Colonic mucosa (tissue), 4 donors: ENCODE results near the gene PDE1A. TPM values are rescaled to one million over a fixed set of nuclear protein-coding genes. Genes with fewer than 3 reads are reported as not detected.

Experiments used
- DNase-seq: peaks from one replicate; pipeline ENCODE4 v3.0.0-alpha.2; 2020
- H3K27ac ChIP-seq: fragments of 200-600 bp; one replicate; pipeline ENCODE4 v1.8.0; 2021
- H3K27me3 ChIP-seq: fragments of 200-600 bp; one replicate; pipeline ENCODE4 v1.8.0; 2021
- H3K36me3 ChIP-seq: fragments of 200-600 bp; one replicate; pipeline ENCODE4 v1.8.0; 2021
- H3K4me1 ChIP-seq: fragments of 200-600 bp; one replicate; pipeline ENCODE4 v1.8.0; 2021; ENCODE audit warnings: mild to moderate bottlenecking
- H3K4me3 ChIP-seq: fragments of 200-600 bp; one replicate; pipeline ENCODE4 v1.8.0; 2021
- H3K9ac ChIP-seq, 2 donors: one replicate each; pipeline ENCODE4 v1.7.0; 2013; ENCODE audit warnings: control low read depth in 2 of 2, low read depth in 2 of 2, low read length in 2 of 2
- H3K9me3 ChIP-seq: fragments of 200-600 bp; one replicate; pipeline ENCODE4 v1.8.0; 2021
- CTCF ChIP-seq: fragments of 200-600 bp; IDR thresholded peaks from one replicate; pipeline ENCODE4 v1.8.0; 2022; ENCODE audit warnings: antibody characterized with exemption, mild to moderate bottlenecking
- intact Hi-C: fragments of 100-400 bp; cut with DNase I; formaldehyde crosslinking; loops from one replicate; pipeline ENCODE4 v1.14.1; 2022
- total RNA-seq, 2 donors: library from RNA; stranded (reverse); fragmentation: NEBNext Ultra II Directional in 1 of 2; extraction: Animal tissue kit (Norgen Biotek cat#: 25700) in 1 of 2; gene quantifications; one replicate each; pipeline ENCODE4 v1.2.1, GENCODE V29; 2021
- donor health status: healthy.
- donor health status: DM: no; HTN: no; CAD: no.
- donor health status: DM: no; HTN: no; CAD: no.

The PDE1A gene
- total RNA-seq, 2 donors from 2014 or later: 1.7 to 3.9 TPM

DNA sequence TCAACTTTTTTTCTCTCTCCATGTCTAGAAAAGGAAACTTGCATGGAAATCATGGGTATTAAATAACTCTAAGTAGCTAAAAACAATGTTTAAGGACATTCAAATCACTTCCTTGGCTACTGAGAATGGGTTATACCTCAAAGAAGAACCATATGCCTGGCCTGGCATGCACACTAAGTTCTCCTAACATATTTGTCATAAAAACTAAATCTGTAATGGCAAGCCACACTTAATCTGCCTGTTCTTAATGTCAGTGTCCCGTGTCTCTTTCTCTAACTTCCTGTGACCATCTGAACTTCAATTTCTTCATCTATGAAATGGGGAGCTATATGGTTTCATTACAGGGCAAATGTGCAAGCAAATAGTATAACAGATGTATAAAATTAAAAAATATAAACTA, 11.1 kb downstream of the PDE1A start:
- Histone ChIP-seq H3K27ac (no peak overlapping the region), H3K9ac (no peak overlapping the region), H3K36me3 (no peaks in the 10 kb centered on the region), H3K4me3 (no peak overlapping the region), H3K9me3 (no peaks in the 10 kb centered on the region), H3K27me3 (no peaks in the 10 kb centered on the region), H3K4me1 (no peaks in the 10 kb centered on the region)
- no peak for DNase-seq
- intact Hi-C loops: no loop called here
- no peak for TF ChIP-seq CTCF

- no peak for TF ChIP-seq CTCF
- no peak for DNase-seq
- no peak overlapping the region for H3K4me3 ChIP-seq
- H3K4me1 ChIP-seq: no peaks in the 10 kb centered on the region
- no peak overlapping the region for H3K9ac ChIP-seq
- no peaks in the 10 kb centered on the region for H3K27me3 ChIP-seq
- no peaks in the 10 kb centered on the region for H3K36me3 ChIP-seq
- H3K9me3 ChIP-seq: no peaks in the 10 kb centered on the region
- no peak overlapping the region for H3K27ac ChIP-seq
- intact Hi-C loops: no loop called here
Measured at GRCh38 chr2:182412858-182413257, 14.0 kb downstream of the PDE1A start.

DNA sequence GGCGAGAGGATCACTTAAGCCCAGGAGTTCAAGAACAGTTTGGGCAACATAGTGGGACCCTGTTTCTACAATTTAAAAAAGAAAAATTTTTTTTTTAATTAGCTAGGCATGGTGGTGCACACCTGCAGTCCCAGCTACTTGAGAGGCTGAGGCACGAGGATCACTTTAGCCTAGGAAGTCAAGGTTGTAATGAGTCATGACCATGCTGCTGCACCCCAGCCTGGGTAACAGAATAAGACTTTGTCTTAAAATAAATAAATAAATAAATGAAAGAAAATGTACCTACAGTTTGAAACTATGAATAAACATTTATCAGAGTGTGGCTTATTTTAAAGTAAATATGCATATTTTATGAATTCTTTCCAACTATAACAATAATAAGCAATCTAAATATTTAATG, 16.7 kb downstream of the PDE1A start:
- no peaks in the 10 kb centered on the region for H3K4me1 ChIP-seq
- H3K27ac ChIP-seq: no peak overlapping the region
- TF ChIP-seq CTCF: no peak
- no peaks in the 10 kb centered on the region for H3K36me3 ChIP-seq
- no peak for DNase-seq
- no peaks in the 10 kb centered on the region for H3K27me3 ChIP-seq
- intact Hi-C loops: no loop called here
- no peak overlapping the region for H3K4me3 ChIP-seq
- no peak overlapping the region for H3K9ac ChIP-seq
- no peaks in the 10 kb centered on the region for H3K9me3 ChIP-seq

DNA sequence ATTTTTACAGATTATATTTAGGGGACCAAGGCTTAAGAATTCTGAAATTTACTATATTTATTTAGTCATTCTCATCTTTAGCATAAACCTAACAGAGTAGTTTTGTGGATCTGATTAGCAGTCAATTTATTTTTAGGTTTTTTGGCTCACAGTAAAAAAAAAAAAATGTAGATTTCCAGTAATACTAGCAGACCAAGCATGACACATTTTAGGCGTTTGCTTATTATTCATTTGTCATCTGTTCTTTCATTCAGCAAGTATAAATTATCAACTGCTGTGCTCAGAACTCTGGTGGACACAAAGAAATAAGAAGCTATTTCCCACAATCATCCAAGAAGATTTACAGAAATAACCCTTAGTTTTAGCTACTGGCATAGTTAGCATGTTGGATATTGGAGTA, 20.6 kb downstream of the PDE1A start:
- Histone ChIP-seq H3K27me3 (no peaks in the 10 kb centered on the region), H3K4me3 (no peak overlapping the region), H3K9me3 (no peaks in the 10 kb centered on the region), H3K27ac (no peak overlapping the region), H3K9ac (no peak overlapping the region), H3K4me1 (no peaks in the 10 kb centered on the region), H3K36me3 (no peaks in the 10 kb centered on the region)
- DNase-seq: no peak
- no peak for TF ChIP-seq CTCF
- intact Hi-C loops: no loop called here

DNA sequence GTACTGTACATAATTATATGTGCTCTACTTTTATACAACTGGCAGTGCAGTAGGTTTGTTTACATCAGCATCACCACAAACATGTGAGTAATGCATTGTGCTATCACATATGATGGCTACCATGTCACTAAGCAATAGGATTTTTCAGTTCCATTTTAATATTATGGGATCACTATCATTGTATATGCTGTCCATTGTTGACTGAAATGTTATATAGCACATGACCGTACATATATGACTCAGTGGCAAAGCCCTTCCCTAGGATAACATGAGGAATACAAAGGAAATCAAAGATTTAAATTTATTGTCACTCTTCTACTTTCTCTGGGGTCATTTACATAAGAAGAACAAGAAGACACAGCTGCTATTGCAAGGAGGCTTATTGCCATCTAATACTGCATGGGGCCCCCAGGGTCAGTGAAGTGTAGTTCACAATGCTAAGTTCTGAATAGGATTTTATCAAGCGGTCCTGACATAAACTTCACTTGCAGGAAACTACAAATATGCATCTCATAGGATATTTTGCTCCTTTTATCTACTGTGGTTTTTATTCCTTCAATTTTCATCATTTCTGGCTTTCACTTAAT, 21.8 kb downstream of the PDE1A start:
- no peak overlapping the region for H3K4me3 ChIP-seq
- H3K27ac ChIP-seq: no peak overlapping the region
- no peak for DNase-seq
- H3K27me3 ChIP-seq: no peaks in the 10 kb centered on the region
- no peaks in the 10 kb centered on the region for H3K36me3 ChIP-seq
- TF ChIP-seq CTCF: no peak
- intact Hi-C loops: no loop called here
- no peak overlapping the region for H3K9ac ChIP-seq
- H3K9me3 ChIP-seq: no peaks in the 10 kb centered on the region
- no peaks in the 10 kb centered on the region for H3K4me1 ChIP-seq
